ENCODE data around the gene TBPL2.
"Not testable (repeated sequence)": the region's sequence is repeated elsewhere in the genome, so short reads cannot be mapped to it uniquely, and the experiment has no call there.

TBPL2 gene

DNA sequence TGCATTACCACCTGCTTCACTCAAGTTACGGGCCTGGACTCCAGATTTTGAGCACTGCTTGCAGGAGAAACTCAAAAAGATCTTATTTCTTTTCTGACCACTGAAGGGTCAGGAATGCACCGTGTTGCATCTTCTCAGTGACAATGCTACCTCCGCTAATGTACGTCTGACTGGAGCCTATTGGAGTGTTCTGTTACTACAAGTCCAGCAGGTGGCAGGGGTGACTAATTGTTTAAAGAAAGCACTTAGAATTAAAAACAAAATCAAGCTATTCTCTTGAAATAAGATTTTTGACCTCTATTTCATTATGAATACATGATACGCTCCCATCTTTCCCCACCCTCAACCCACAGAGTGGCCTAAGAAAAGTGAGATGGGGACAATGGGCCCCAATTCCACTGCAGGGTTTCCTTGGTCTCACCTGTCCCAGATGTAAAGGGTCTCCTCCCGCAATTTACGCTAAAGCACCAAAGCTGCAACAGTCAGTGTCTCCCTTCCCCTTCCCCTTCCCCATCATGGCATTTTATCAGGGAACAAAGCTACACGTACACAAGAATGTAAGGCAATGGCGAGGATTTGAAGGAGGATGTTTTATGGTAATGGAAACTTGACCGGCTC lies 2.2 kb downstream of the TBPL2 start:
- peak; percentile 61 for DNase-seq (ENCODE audit: low spot score)

DNA sequence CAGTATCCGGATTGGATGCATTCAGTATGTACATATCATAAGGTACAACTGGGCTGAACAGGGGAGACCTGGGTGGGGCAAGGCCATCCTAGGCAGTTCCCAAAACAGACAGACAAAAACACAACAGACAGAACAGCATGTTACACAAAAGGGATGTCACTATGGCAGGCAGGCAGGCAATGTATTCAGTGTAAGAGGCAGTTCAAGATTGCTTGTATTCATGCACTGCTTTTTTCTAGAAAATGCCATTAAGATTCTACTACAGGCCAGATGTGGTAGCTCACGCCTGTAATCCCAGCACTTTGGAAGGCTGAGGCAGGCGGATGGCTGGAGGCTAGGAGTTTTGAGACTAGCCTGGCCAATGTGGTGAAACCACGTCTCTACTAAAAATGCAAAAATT lies 3.5 kb downstream of the TBPL2 start:
- no peak for DNase-seq (ENCODE audit: low spot score)

DNA sequence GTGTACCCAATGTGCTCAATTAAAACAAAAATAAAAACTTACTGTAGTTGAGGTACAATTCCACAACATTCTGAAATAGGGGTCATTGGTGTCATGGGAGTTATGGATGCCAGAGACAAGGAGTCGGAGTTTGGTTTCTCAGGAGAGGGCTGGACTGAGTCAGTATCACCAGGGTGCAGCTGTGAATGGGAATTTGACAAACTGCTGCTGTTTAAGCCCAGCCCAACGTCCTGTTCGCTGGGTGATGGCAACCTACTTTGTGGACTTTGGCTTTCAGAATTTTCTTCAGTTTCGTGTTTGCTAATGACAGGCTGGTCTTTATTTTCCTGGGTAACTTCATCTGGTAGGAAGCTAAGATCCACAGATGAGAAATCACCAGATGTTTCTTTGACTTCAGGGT lies 3.9 kb downstream of the TBPL2 start:
- DNase-seq (ENCODE audit: low spot score) = no peak

DNA sequence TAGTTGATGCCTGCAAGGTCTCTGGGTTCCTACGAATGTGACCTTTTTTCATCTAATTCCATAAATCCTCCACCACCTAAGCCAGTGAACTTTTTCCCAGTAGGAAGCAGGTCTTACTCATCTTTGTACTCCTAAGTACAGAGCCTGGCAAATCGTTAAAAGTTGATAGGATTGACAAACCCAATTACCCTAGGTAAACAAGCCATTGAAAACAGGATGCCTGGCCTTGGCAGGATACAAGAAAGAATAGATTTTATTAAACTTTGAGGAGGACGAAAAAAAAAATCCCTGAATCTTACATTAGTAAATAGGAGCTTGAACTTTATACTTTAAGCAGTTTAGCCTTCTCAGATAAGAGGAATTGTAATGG lies 5.6 kb downstream of the TBPL2 start:
- DNase-seq (ENCODE audit: low spot score) = no peak

DNA sequence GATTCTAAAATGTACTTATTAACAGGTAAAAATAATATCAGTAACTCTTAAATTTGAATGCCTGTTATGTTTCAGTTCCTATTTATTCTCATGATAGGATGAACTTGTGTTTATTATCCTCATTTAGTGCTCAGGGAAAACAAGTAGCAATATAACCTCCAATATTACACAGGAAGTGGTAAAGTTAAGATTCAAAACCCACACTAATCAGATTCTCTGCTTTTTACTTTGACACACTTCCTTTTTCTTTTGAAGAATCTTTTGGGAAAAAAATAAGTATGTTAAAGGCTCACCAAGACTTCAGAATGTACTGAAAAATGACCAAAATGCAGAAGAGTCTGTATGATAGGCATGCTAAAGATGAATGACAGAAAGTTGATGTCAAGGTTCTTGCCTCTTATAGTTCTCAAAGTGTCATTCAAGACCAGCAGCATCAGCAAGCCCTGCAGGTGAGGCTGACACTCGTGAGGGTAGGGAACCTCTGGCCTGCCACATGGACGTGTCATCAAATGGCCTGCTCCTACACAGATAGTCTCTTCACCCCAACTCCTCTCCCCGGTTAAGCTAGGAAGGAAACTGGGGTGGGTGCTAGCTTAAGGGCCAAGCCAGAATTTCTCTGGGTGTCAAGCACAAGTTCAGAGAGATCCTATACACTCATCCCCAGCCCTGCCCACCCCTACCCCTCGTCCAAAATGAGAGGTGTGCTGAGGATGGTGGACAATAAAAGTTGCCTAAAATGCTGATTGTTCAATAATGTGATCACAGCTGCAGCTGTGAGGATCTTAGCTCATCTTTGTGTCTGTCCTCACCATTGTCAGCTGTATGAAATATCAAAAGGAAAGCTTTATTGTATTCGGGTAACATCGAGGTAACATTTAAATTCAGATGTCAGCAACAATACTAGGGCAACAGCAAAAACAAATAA lies 6.3 kb downstream of the TBPL2 start:
- DNase-seq (ENCODE audit: low spot score) = no peak

DNA sequence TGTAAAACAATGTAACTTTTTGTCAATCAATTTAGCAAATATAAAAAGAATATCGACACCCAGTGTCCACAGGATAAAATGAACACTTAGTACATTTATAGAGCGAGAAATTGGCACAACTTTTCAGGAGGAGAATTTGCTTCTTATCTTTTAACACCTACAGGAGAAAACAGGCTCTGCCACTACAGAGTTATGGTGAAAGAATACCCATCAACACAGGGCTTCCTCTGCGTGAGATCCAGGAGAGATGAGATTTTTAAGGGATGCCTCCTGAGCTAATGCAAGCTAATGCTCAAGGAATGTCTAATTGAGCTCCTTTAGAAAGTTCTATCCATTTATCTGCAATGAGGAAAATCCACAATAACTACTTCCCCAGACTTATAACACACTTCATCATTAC lies 7.8 kb downstream of the TBPL2 start:
- no peak for DNase-seq (ENCODE audit: low spot score)

DNA sequence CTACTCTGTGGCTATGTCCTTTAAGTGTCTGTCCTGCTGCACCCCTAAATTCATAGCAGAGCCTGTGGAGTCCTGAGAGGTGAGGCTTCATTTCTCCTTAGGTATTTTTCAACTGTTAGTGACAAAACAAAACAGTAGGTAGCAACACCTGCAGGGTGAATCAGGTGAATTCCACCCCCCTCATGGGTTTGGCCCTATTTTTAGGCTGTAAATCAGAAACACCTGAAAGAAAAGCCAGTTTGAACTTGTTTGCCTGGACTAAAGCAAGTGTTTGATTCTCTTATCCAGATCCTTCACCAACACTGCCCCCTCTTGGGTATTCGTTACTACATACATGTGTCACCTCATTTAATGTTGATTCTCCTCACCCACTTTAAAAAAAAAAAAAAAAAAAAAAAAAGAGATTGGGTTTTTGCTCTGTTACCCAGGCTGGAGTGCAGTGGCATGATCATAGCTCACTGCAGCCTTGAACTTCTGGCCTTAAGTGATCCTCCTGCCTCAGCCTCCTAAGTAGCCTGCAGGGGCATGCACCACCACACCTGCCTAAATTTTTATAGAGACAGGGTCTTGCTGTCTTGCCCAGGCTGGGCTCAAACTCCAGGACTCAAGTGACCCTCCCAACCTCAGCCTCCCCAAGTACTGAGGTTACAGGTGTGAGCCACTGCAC lies 10.3 kb downstream of the TBPL2 start:
- DNase-seq (ENCODE audit: low spot score) = peak; percentile 76

DNA sequence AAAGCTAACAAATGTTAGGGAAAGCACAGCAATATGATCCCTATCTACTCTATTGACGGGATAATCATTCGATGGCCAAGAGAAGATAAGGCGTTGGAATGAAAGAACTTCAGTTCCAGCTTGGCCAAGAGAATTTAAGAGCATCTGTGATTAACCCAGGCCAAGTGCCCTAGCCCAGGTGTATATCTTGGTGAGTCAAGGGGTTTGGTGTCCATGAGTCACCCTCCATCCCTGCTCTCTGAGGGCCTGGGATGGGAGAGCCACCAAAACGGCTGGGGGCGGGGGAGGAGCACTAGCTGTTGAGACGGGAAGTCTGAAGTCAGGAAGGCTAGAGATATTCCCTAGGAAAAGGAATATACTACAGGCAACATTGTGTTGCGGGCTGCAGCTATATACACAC lies 13.0 kb downstream of the TBPL2 start:
- no peak for DNase-seq (ENCODE audit: low spot score)

DNA sequence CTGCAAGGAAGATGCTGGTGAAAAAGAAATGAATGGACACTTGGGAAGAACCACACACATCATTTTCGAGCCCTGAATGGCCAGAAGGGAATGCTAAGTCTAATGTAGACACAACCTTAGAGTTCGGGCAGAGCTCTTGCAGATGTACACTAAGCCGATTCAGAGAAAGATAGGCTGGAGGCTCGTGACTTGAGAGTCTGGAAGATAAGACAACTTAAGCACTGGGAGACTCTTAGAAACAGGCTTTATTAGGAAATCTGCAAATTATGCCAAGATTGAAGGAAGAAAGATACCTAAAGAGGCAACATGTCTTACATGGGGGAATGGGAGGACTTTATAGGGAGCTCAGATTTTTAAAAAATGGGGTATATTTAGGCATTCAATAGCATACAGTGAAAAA lies 13.5 kb downstream of the TBPL2 start:
- no peak for DNase-seq (ENCODE audit: low spot score)

DNA sequence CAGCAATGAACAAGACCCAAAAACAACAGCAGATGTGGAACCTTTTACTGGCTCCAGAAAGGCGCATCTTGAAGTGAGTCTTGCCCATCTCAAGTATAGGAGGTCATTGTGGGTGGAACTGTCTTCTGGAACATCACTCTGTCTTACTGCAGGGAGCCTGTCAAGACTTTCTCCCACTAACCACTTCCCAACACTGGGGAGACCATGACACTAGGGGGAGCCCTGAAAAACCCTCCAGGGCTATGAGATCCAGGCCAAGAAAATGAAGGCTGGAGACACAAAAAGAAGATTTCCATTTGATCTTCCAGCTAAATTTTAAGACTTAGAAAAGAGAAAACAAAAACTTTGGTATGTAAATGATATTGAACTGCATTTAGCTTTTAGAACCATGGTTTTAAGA lies 15.3 kb downstream of the TBPL2 start:
- no peak for DNase-seq (ENCODE audit: low spot score)

DNA sequence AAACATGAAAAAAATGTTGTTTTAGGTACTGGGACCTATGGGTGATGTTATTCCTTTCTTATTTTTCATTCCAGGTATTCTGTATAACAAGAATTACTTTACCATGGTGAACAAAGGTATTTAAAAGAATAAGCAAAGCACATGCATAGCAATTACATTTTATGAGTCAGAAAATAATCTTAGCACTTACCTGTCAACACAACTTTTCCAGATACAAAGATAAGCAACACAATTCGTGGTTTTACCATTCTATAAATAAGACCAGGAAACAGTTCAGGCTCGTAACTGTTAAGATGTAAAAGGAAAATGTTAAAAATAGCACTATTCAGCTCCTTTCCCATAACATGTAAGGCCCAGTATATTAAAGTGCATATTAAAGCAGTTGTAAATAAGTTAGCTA lies 16.4 kb downstream of the TBPL2 start:
- DNase-seq (ENCODE audit: low spot score) = no peak

DNA sequence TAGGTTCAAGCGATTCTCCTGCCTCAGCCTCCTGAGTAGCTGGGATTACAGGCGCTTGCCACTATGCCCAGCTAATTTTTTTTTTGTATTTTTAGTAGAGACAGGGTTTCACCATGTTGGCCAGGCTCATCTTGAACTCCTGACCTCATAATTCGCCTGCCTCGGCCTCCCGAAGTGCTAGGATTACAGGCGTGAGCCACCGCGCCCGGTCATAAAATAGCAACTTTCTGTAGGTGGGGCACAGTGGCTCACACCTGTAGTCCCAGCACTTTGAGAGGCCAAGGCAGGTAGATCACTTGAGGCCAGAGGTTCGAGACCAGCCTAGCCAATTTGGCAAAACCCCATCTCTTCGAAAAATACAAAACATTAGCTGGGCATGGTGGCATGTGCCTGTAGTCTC lies 18.1 kb downstream of the TBPL2 start:
- DNase-seq (ENCODE audit: low spot score) = not testable (repeated sequence)

DNA sequence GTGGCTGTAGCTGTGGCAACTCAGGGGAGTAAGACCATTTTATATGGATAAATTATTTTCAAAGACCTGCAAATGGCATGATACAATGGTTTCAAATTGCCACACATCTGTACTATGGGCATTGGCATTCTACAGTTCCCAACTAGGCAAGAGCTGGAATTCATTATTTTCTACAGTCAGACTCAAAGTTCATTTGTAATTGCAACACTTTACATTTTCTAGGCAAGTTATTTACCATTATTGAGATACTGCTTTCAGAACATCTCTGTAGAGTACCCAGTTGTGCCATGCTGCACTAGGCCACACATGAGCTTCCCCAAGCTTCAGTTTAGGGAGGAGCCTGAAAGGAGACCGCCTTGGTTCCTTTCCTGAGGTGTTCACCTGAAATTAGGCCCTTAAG lies 20.8 kb downstream of the TBPL2 start:
- no peak for DNase-seq (ENCODE audit: low spot score)

DNA sequence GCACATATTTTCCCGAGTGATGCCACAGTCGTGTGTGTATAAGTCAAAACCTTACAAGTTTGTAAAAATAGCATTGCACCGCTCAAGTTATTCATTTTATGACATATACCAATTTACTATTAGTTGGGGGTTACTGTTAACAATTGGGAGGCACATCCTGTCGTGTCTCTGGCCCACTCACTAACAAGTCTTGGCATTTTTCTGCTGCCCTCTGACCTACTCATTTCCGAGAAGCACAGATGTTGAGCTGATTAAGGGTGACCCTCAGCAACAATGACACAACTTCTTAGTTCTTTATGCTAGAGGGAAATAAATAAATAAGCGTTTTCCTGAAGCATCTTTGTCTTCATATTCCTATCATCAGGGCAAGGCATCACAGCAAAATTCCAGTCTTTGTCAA lies 22.0 kb downstream of the TBPL2 start:
- no peak for DNase-seq (ENCODE audit: low spot score)

DNA sequence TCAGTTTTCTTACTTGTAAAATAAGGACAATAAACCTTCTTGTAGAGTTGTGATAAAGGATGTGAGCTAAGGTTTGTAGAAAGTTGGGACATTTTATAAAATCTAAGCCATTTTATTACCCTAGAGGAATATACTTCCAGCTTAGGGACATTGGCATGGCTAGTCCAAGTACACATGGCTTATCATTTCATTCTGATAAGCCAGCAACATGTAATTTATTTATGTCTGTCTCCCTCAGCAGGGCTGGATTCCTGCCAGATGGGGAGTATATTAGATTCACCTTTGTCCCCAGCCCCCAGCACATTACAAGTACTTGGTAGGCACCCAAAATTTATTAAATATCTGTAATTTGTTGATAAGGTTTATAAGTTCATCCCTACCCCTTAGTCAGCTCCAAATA lies 22.5 kb downstream of the TBPL2 start:
- no peak for DNase-seq (ENCODE audit: low spot score)

DNA sequence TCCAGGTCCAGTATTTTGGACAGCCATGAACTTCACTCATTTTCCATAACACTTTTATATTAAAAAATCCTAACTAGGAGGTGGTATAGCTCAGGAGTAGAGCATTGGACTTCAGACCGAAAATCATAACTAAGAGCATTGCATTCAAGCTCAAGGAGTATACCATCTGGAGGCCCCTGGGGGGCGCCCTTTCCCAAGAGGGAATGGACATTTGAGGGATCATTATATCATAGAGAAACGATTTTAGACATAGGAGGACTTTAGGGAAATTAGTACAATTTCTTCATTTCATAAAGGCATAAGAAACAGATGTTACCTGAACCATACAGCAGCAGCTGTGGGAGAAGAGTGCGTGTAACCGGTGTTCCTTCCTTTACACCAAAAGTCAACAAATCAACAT lies 23.6 kb downstream of the TBPL2 start:
- DNase-seq (ENCODE audit: low spot score) = no peak

DNA sequence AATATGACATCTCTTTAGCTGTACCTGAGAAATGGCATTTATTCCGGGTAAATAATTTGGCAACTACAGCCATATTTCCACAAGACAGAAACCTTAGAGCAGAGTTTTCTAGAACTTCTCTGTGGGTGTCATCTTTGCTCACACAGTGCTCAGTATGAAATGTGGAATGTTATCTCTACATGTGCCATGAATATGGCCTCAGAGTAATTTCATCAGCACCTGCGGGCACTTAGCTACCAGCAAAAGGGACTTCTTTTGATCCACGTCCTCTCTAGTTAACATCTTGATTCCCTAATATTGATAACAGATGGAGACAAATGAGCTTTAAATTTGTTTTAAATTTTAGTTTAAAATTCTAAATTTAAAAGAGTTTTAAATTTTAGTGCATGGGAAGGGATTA lies 25.9 kb downstream of the TBPL2 start:
- no peak for DNase-seq (ENCODE audit: low spot score)

DNA sequence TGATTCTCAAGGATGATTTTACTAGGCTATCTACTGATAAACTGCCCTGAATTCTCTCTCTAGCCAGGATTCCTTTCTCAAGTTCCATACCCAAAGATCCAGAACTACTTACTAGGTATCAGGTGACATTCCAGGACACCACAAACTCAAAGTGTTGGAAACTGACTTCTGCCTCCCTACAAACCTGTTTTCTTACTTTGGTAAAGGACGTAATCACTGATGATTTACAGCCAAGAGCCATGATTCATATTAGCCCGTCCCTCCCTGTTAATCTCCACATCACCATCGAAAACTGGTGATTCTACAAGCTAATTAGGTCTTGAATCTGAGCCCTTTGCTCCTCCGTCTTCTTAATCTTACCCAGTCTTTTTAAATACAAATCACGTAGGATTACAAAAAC lies 27.7 kb downstream of the TBPL2 start:
- DNase-seq (ENCODE audit: low spot score) = no peak

DNA sequence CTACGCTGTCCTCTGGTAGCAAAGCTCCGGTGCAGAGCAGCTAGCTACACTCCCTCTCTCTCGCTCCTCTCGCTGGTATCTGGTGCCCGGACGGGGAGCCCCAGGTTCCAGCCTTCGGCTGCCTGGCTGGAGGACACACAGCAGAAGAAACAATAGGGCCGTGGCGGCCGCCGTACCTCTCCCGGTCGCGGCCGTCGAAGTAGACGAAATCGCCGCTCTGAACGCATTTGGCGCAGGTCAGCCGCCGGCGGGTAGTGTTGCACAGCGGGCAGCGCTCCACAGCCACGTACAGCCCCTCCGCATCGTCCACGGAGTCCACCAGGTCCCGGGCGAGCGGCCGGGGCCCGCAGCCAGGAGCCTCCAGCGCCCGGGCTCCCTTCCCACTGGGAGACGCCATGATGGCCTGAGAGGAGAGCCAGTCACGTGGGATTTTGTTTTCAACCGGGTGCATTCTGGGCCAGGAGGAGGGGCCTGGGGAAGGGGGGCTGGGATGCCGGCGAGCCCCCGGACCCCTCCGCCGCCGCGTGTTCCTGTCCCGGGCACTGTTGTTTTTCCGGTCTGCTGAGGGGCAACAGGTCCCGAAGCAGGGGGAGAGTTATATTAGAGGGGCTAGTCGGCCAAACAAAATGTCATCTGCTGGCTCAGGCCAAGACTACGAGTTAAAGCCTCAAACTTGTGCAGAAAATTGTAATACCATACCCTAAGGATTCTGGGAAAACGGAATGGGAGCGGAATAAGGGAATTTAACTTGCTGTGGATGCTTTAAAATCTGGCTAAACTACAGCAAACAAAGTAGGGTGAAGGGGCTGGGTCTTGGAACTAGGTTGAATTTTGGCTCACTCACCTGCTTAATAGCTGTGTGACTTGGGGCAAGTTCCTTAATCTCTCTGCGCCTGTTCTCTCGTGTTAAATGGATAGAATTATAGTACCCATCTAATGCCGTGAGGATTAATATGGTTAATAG lies 28.7 kb downstream of the TBPL2 start, which contains the start of gene ATG14:
ATG14 (minus strand) TSS at position 405 of the 964 bp plus-strand sequence; CDS start at position 397, 8 bp downstream.
- DNase-seq (ENCODE audit: low spot score) = peak; percentile 96

DNA sequence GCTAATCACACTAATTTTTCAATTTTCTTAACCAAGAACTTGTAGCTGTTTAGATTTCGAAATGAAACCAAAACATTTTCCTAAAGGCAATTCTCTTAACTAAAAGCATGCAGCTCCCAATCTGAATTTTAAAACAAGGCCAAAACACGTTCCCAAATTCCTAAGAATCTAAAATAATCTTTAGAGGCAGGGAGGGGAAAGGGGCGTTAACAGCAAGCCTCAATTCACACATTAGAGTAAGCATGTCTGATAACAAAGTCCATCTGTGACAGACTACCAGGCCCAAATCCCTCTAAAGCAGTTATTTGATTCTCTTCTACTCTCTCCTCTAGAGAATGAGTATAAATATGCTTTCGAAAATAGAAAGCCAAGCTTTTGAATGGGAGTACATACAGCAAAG lies 29.5 kb downstream of the TBPL2 start:
- no peak for DNase-seq (ENCODE audit: low spot score)

DNA sequence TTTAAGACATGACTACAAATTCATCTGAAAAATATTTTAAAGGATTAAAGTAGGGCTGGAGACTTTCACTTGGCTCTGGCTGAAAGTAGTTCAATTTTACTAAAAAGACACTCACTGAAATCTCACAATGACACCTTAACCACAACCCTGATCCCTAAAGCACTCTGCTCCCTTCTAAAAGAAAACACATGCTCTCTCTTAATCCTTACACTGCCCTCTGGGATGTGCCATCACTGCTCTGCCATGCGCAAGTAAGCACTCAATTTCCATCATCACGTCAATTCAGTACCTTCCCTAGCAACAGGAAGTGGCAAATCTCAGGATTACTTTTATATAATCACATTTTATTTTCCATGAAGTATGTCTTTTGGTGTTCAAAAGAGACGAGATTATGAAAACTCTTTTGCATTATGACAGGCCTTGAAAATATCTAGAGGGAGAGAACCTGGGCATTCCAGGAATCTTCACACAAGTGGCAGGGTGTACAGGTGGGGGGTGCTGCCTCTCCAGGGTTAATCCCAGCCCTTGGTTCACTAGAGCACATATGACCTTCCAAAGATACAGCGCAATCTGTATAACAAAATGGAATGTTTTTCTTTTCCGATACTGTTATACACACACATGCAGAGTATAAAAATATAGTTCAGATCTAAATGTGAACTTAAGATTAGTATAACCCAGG lies 36.1 kb downstream of the TBPL2 start:
- no peak for DNase-seq (ENCODE audit: low spot score)
